ENCODE measurements around the gene CREBL2.

The CREBL2 gene

GRCh38 chr12:12671850-12672660 lies 60.4 kb downstream of the CREBL2 start:
- no peak for TF ChIP-seq CTCF (IDR thresholded peaks at IDR 0.05; ENCODE audit: low read depth, low read length)
- DNase-seq (ENCODE audit: extremely low read depth, low read depth): no peak

- no peak for TF ChIP-seq CTCF (IDR thresholded peaks at IDR 0.05; ENCODE audit: low read depth, low read length)
- no peak for DNase-seq (ENCODE audit: extremely low read depth, low read depth)
Measured at GRCh38 chr12:12673296-12673695, 61.6 kb downstream of the CREBL2 start.

GRCh38 chr12:12676605-12677004 lies 64.9 kb downstream of the CREBL2 start:
- no peak for TF ChIP-seq CTCF (IDR thresholded peaks at IDR 0.05; ENCODE audit: low read depth, low read length)
- no peak for DNase-seq (ENCODE audit: extremely low read depth, low read depth)

- TF ChIP-seq CTCF (IDR thresholded peaks at IDR 0.05; ENCODE audit: low read depth, low read length): no peak
- no peak for DNase-seq (ENCODE audit: extremely low read depth, low read depth)
Measured at GRCh38 chr12:12681061-12681765, 69.5 kb downstream of the CREBL2 start.

- DNase-seq (ENCODE audit: extremely low read depth, low read depth): no peak
- TF ChIP-seq CTCF (IDR thresholded peaks at IDR 0.05; ENCODE audit: low read depth, low read length): no peak
Measured at GRCh38 chr12:12682284-12682683, 70.6 kb downstream of the CREBL2 start.

- DNase-seq (ENCODE audit: extremely low read depth, low read depth): no peak
- TF ChIP-seq CTCF (IDR thresholded peaks at IDR 0.05; ENCODE audit: low read depth, low read length): no peak
Measured at GRCh38 chr12:12683136-12683697, 71.5 kb downstream of the CREBL2 start.

- no peak for TF ChIP-seq CTCF (IDR thresholded peaks at IDR 0.05; ENCODE audit: low read depth, low read length)
- no peak for DNase-seq (ENCODE audit: extremely low read depth, low read depth)
Measured at GRCh38 chr12:12683725-12684124, 72.0 kb downstream of the CREBL2 start.
